ENCODE measurements around the gene RAB22A.

RAB22A gene

GRCh38 chr20:58277578-58278472 is 31.7 kb upstream of the RAB22A start:
- Histone ChIP-seq H3K27me3 (replicated peaks; ENCODE audit: control insufficient read depth, insufficient read depth, low read length) (no peaks in the 10 kb centered on the region), H3K4me1 (ENCODE audit: control insufficient read depth, insufficient read depth, low read length) (no peaks in the 10 kb centered on the region), H3K9me3 (ENCODE audit: control insufficient read depth, low read length) (peaks cover 9% of the 10 kb centered on the region), H3K4me3 (ENCODE audit: low read length) (no peak overlapping the region), H3K9ac (ENCODE audit: low read length) (no peak overlapping the region), H3K36me3 (ENCODE audit: control insufficient read depth, insufficient read depth, low read length, severe bottlenecking) (no peaks in the 10 kb centered on the region)
- DNase-seq (ENCODE audit: low read depth): no peak

- Histone ChIP-seq H3K4me1 (ENCODE audit: control insufficient read depth, insufficient read depth, low read length) (no peaks in the 10 kb centered on the region), H3K27me3 (replicated peaks; ENCODE audit: control insufficient read depth, insufficient read depth, low read length) (no peaks in the 10 kb centered on the region), H3K4me3 (ENCODE audit: low read length) (no peak overlapping the region), H3K9ac (ENCODE audit: low read length) (no peak overlapping the region), H3K36me3 (ENCODE audit: control insufficient read depth, insufficient read depth, low read length, severe bottlenecking) (peaks cover 17% of the 10 kb centered on the region), H3K9me3 (ENCODE audit: control insufficient read depth, low read length) (no peaks in the 10 kb centered on the region)
- no peak for DNase-seq (ENCODE audit: low read depth)
Measured at GRCh38 chr20:58286729-58287128, 22.8 kb upstream of the RAB22A start.

- peaks cover 17% of the 10 kb centered on the region for H3K36me3 ChIP-seq (ENCODE audit: control insufficient read depth, insufficient read depth, low read length, severe bottlenecking)
- DNase-seq (ENCODE audit: low read depth): no peak
- no peak overlapping the region for H3K4me3 ChIP-seq (ENCODE audit: low read length)
- no peaks in the 10 kb centered on the region for H3K9me3 ChIP-seq (ENCODE audit: control insufficient read depth, low read length)
- no peaks in the 10 kb centered on the region for H3K4me1 ChIP-seq (ENCODE audit: control insufficient read depth, insufficient read depth, low read length)
- H3K27me3 ChIP-seq (replicated peaks; ENCODE audit: control insufficient read depth, insufficient read depth, low read length): no peaks in the 10 kb centered on the region
- no peak overlapping the region for H3K9ac ChIP-seq (ENCODE audit: low read length)
Measured at GRCh38 chr20:58287638-58288037, 21.9 kb upstream of the RAB22A start.

- H3K27me3 ChIP-seq (replicated peaks; ENCODE audit: control insufficient read depth, insufficient read depth, low read length): no peaks in the 10 kb centered on the region
- no peak for DNase-seq (ENCODE audit: low read depth)
- no peaks in the 10 kb centered on the region for H3K9me3 ChIP-seq (ENCODE audit: control insufficient read depth, low read length)
- no peak overlapping the region for H3K9ac ChIP-seq (ENCODE audit: low read length)
- H3K36me3 ChIP-seq (ENCODE audit: control insufficient read depth, insufficient read depth, low read length, severe bottlenecking): peaks cover 17% of the 10 kb centered on the region
- H3K4me1 ChIP-seq (ENCODE audit: control insufficient read depth, insufficient read depth, low read length): no peaks in the 10 kb centered on the region
- H3K4me3 ChIP-seq (ENCODE audit: low read length): no peak overlapping the region
Measured at GRCh38 chr20:58289143-58289542, 20.4 kb upstream of the RAB22A start.

GRCh38 chr20:58293453-58293852 is 16.1 kb upstream of the RAB22A start:
- no peak for DNase-seq (ENCODE audit: low read depth)
- peaks cover 2% of the 10 kb centered on the region for H3K36me3 ChIP-seq (ENCODE audit: control insufficient read depth, insufficient read depth, low read length, severe bottlenecking)
- no peak overlapping the region for H3K4me3 ChIP-seq (ENCODE audit: low read length)

GRCh38 chr20:58294497-58295455 is 14.7 kb upstream of the RAB22A start:
- H3K27me3 ChIP-seq (replicated peaks; ENCODE audit: control insufficient read depth, insufficient read depth, low read length): no peaks in the 10 kb centered on the region
- DNase-seq (ENCODE audit: low read depth): no peak
- no peaks in the 10 kb centered on the region for H3K9me3 ChIP-seq (ENCODE audit: control insufficient read depth, low read length)
- H3K36me3 ChIP-seq (ENCODE audit: control insufficient read depth, insufficient read depth, low read length, severe bottlenecking): no peaks in the 10 kb centered on the region
- H3K4me3 ChIP-seq (ENCODE audit: low read length): no peak overlapping the region
- no peak overlapping the region for H3K9ac ChIP-seq (ENCODE audit: low read length)
- H3K4me1 ChIP-seq (ENCODE audit: control insufficient read depth, insufficient read depth, low read length): no peaks in the 10 kb centered on the region

More at GRCh38 chr20:58293453-58293852, 16.1 kb upstream of the RAB22A start:
- Histone ChIP-seq H3K9me3 (ENCODE audit: control insufficient read depth, low read length) (no peaks in the 10 kb centered on the region), H3K4me1 (ENCODE audit: control insufficient read depth, insufficient read depth, low read length) (no peaks in the 10 kb centered on the region), H3K27me3 (replicated peaks; ENCODE audit: control insufficient read depth, insufficient read depth, low read length) (no peaks in the 10 kb centered on the region), H3K9ac (ENCODE audit: low read length) (no peak overlapping the region)

GRCh38 chr20:58296051-58296837 is 13.3 kb upstream of the RAB22A start:
- H3K9me3 ChIP-seq (ENCODE audit: control insufficient read depth, low read length): no peaks in the 10 kb centered on the region
- H3K36me3 ChIP-seq (ENCODE audit: control insufficient read depth, insufficient read depth, low read length, severe bottlenecking): no peaks in the 10 kb centered on the region
- H3K4me1 ChIP-seq (ENCODE audit: control insufficient read depth, insufficient read depth, low read length): no peaks in the 10 kb centered on the region
- no peaks in the 10 kb centered on the region for H3K27me3 ChIP-seq (replicated peaks; ENCODE audit: control insufficient read depth, insufficient read depth, low read length)
- no peak overlapping the region for H3K4me3 ChIP-seq (ENCODE audit: low read length)
- no peak for DNase-seq (ENCODE audit: low read depth)
- no peak overlapping the region for H3K9ac ChIP-seq (ENCODE audit: low read length)

GRCh38 chr20:58297394-58297793 is 12.1 kb upstream of the RAB22A start:
- Histone ChIP-seq H3K9me3 (ENCODE audit: control insufficient read depth, low read length) (no peaks in the 10 kb centered on the region), H3K4me1 (ENCODE audit: control insufficient read depth, insufficient read depth, low read length) (no peaks in the 10 kb centered on the region), H3K36me3 (ENCODE audit: control insufficient read depth, insufficient read depth, low read length, severe bottlenecking) (no peaks in the 10 kb centered on the region), H3K4me3 (ENCODE audit: low read length) (no peak overlapping the region), H3K27me3 (replicated peaks; ENCODE audit: control insufficient read depth, insufficient read depth, low read length) (no peaks in the 10 kb centered on the region), H3K9ac (ENCODE audit: low read length) (no peak overlapping the region)
- no peak for DNase-seq (ENCODE audit: low read depth)

- Histone ChIP-seq H3K27me3 (replicated peaks; ENCODE audit: control insufficient read depth, insufficient read depth, low read length) (no peaks in the 10 kb centered on the region), H3K9ac (ENCODE audit: low read length) (no peak overlapping the region), H3K36me3 (ENCODE audit: control insufficient read depth, insufficient read depth, low read length, severe bottlenecking) (peaks cover 6% of the 10 kb centered on the region), H3K4me1 (ENCODE audit: control insufficient read depth, insufficient read depth, low read length) (no peaks in the 10 kb centered on the region), H3K4me3 (ENCODE audit: low read length) (no peak overlapping the region), H3K9me3 (ENCODE audit: control insufficient read depth, low read length) (no peaks in the 10 kb centered on the region)
- DNase-seq (ENCODE audit: low read depth): no peak
Measured at GRCh38 chr20:58300321-58300720, 9.2 kb upstream of the RAB22A start.

GRCh38 chr20:58303547-58303946 is 6.0 kb upstream of the RAB22A start:
- Histone ChIP-seq H3K9me3 (ENCODE audit: control insufficient read depth, low read length) (no peaks in the 10 kb centered on the region), H3K27me3 (replicated peaks; ENCODE audit: control insufficient read depth, insufficient read depth, low read length) (no peaks in the 10 kb centered on the region), H3K9ac (ENCODE audit: low read length) (no peak overlapping the region), H3K4me1 (ENCODE audit: control insufficient read depth, insufficient read depth, low read length) (peaks cover 5% of the 10 kb centered on the region), H3K36me3 (ENCODE audit: control insufficient read depth, insufficient read depth, low read length, severe bottlenecking) (peaks cover 6% of the 10 kb centered on the region), H3K4me3 (ENCODE audit: low read length) (no peak overlapping the region)
- no peak for DNase-seq (ENCODE audit: low read depth)
